Adipocyte (in vitro differentiated cells): ENCODE results near the gene NAA50.
A peak's percentile ranks its signal among the peaks of the same experiment; 100 is the strongest.

Experiments
- DNase-seq: peaks from one replicate; pipeline ENCODE4 v3.0.0-alpha.2; 2015; ENCODE audit warnings: low read depth
- H3K27me3 ChIP-seq: replicated peaks from 2 replicates; pipeline ENCODE4 v1.7.0; 2013; ENCODE audit warnings: mild to moderate bottlenecking, low read length, moderate library complexity; ENCODE audit not compliant: control insufficient read depth, insufficient read depth
- H3K36me3 ChIP-seq: 2 replicates; pipeline ENCODE4 v1.7.0; 2013; ENCODE audit warnings: low read length, mild to moderate bottlenecking, moderate library complexity; ENCODE audit not compliant: control insufficient read depth, insufficient read depth, severe bottlenecking
- H3K4me1 ChIP-seq: 2 replicates; pipeline ENCODE4 v1.7.0; 2013; ENCODE audit warnings: mild to moderate bottlenecking, low read length, moderate library complexity; ENCODE audit not compliant: control insufficient read depth, insufficient read depth
- H3K4me3 ChIP-seq: 2 replicates; pipeline ENCODE4 v1.7.0; 2013; ENCODE audit warnings: mild to moderate bottlenecking, low read length, moderate library complexity
- H3K9ac ChIP-seq: 2 replicates; pipeline ENCODE4 v1.7.0; 2013; ENCODE audit warnings: mild to moderate bottlenecking, low read length, moderate library complexity
- H3K9me3 ChIP-seq: 2 replicates; pipeline ENCODE4 v1.7.0; 2013; ENCODE audit warnings: mild to moderate bottlenecking, low read length, moderate library complexity; ENCODE audit not compliant: control insufficient read depth

Gene NAA50

DNA sequence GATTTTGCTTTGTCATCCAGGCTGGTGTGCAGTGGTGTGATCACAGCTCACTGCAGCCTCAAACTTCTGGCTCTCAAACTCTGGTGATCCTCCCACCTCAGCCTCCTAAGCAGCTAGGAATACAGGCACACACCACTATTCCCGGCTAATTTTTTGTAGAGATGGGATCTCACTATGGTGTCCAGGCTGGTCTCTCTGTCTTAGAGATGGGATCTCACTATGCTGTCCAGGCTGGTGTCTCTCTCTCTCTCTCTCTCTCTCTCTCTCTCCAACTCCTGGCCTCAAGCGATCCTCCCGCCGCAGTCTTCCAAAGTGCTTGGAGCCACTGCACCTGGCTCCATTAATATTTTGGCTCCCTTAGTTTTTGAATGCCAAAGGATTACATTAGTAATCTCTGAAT lies 67.3 kb downstream of the NAA50 start:
- no peaks in the 10 kb centered on the region for H3K27me3 ChIP-seq
- no peaks in the 10 kb centered on the region for H3K9me3 ChIP-seq
- H3K9ac ChIP-seq = no peak overlapping the region
- H3K36me3 ChIP-seq = peaks cover 31% of the 10 kb centered on the region
- DNase-seq = no peak
- H3K4me1 ChIP-seq = no peaks in the 10 kb centered on the region
- no peak overlapping the region for H3K4me3 ChIP-seq

DNA sequence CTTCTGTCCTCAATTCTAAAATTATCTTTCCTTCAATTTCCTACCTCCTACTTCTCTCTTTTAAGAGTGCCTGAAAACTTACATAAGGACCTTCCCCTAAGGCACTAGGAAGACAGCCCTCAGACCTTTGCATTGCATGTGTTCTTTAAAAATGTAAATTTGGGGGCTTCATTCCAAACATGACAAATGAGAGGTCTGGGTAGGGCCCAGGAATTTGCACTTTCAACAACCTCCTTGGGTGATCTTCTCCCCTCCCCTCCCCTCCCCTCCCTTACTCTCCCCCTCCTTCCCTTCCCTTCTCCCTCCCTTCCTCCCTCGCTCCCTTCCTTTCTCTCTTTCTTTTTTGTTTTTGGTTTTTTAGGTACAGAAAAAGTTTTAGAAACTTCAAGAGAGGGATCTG lies 68.3 kb downstream of the NAA50 start:
- no peaks in the 10 kb centered on the region for H3K4me1 ChIP-seq
- no peak for DNase-seq
- H3K27me3 ChIP-seq = no peaks in the 10 kb centered on the region
- peaks cover 41% of the 10 kb centered on the region for H3K36me3 ChIP-seq
- H3K9ac ChIP-seq = no peak overlapping the region
- no peak overlapping the region for H3K4me3 ChIP-seq
- no peaks in the 10 kb centered on the region for H3K9me3 ChIP-seq

DNA sequence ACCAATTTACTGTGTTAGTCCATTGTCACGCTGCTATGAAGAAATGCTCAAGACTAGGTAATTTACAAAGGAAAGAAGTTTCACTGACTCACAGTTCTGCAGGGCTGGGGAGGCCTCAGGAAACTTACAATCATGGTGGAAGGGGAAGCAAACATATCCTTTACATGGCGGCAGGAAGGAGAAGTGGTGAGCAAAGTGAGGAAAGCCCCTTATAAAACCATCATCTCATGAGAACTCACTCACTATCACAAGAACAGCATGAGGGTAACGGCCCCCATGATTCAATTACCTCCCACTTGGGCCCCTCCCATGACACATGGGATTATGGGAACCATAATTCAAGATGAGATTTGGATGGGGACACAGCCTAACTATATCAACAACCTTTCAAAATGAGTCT lies 69.8 kb downstream of the NAA50 start:
- Histone ChIP-seq H3K4me3 (no peak overlapping the region), H3K4me1 (no peaks in the 10 kb centered on the region), H3K27me3 (no peaks in the 10 kb centered on the region), H3K9me3 (no peaks in the 10 kb centered on the region), H3K9ac (no peak overlapping the region), H3K36me3 (peaks cover 46% of the 10 kb centered on the region)
- no peak for DNase-seq

DNA sequence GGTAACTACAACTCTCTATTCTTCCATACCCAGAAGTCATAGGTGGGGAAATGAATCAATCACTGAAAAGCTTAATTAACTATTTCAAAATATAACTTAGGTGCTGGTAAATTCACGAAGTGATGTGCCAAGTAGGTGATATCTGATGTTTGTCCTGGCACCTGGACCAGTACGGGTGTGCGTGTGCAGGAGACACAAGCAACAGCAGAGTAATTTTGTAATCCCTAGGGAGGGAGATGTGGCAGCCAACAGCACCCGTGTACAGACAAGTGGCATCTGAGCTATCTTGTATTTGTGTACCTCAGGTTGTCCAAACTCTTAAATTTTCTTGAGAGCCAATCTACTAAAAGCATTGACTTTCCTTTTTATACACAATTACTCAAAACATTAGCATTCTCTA lies 72.5 kb downstream of the NAA50 start:
- H3K4me3 ChIP-seq = no peak overlapping the region
- H3K36me3 ChIP-seq = peaks cover 54% of the 10 kb centered on the region
- H3K4me1 ChIP-seq = peaks cover 2% of the 10 kb centered on the region
- no peak for DNase-seq
- no peak overlapping the region for H3K9ac ChIP-seq
- no peaks in the 10 kb centered on the region for H3K27me3 ChIP-seq
- H3K9me3 ChIP-seq = no peaks in the 10 kb centered on the region

DNA sequence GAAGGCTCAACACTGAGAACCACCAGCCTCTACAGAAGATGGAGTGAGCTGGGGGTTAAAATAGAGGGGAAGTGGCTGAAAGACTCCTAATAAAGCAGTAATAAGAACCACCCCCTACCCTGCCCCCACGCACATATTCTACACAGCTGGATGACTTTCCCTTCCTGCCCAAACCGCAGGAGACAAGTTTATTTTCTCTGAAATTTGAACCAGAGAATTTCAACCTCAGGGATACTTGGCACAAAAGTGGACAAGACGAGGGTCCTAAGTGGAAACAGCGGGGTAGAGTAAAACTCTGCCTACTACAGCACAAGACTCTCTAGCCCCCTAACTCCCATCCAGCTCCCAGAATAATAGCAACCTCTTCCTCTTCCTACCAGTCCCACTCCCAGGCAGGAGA lies 78.0 kb downstream of the NAA50 start:
- no peaks in the 10 kb centered on the region for H3K9me3 ChIP-seq
- peaks cover 37% of the 10 kb centered on the region for H3K36me3 ChIP-seq
- DNase-seq = peak; percentile 54
- H3K4me3 ChIP-seq = no peak overlapping the region
- H3K9ac ChIP-seq = no peak overlapping the region
- peaks cover 11% of the 10 kb centered on the region for H3K4me1 ChIP-seq
- no peaks in the 10 kb centered on the region for H3K27me3 ChIP-seq
